Breast epithelium (tissue), 3 donors: Measurements from ENCODE around the gene ITPR2.

ENCODE experiments used
- POLR2A ChIP-seq: fragments of 450-650 bp; IDR thresholded peaks from one replicate; pipeline ENCODE4 v1.6.1; 2016; ENCODE audit warnings: antibody characterized with exemption, mild to moderate bottlenecking, moderate library complexity
- POLR2AphosphoS5 ChIP-seq, 3 donors: sonication (generic); formaldehyde crosslinking; IDR thresholded peaks; one replicate each; pipeline ENCODE4 v1.6.1; 2017; ENCODE audit warnings: antibody characterized with exemption in 3 of 3
- TF ChIP-seq, protein P1 (sequence below), 3 donors: fragments of 450-650 bp; IDR thresholded peaks; one replicate each; pipeline ENCODE4 v1.5.1; 2016 to 2017; ENCODE audit warnings: antibody characterized with exemption in 3 of 3, mild to moderate bottlenecking in 3 of 3, moderate library complexity in 3 of 3

DNA sequence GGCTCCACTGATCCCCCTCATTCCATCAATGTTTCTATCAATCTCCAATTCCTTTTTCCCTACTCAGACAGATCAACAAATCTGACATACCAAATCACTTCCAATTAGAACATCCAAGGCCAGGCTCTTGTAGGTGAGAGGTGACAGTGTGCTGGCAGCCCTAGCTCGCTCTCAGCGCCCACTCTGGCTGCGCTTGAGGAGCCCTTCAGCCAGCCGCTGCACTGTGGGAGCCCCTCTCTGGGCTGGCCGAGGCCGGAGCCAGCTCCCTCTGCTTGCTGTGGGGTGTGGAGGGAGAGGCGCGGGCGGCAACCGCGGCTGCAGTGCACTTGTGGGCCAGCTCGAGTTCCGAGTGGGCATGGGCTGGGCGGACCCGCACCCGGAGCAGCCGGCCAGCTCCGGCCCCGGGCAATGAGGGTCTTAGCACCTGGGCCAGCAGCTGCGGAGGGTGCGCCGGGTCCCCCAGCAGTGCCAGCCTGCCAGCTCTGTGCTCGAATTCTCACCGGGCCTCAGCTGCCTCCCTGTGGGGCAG, 6.0 kb upstream of the ITPR2 start:
- TF ChIP-seq, protein P1, sequence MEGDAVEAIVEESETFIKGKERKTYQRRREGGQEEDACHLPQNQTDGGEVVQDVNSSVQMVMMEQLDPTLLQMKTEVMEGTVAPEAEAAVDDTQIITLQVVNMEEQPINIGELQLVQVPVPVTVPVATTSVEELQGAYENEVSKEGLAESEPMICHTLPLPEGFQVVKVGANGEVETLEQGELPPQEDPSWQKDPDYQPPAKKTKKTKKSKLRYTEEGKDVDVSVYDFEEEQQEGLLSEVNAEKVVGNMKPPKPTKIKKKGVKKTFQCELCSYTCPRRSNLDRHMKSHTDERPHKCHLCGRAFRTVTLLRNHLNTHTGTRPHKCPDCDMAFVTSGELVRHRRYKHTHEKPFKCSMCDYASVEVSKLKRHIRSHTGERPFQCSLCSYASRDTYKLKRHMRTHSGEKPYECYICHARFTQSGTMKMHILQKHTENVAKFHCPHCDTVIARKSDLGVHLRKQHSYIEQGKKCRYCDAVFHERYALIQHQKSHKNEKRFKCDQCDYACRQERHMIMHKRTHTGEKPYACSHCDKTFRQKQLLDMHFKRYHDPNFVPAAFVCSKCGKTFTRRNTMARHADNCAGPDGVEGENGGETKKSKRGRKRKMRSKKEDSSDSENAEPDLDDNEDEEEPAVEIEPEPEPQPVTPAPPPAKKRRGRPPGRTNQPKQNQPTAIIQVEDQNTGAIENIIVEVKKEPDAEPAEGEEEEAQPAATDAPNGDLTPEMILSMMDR (IDR thresholded peaks at IDR 0.05) = no peak
- no peak for TF ChIP-seq POLR2AphosphoS5 (IDR thresholded peaks at IDR 0.05)
- no peak for TF ChIP-seq POLR2A
